ENCODE measurements around the gene COA8.
A peak's percentile ranks its signal among the peaks of the same experiment; 100 is the strongest.
"Not testable (repeated sequence)": the region's sequence is repeated elsewhere in the genome, so short reads cannot be mapped to it uniquely, and the experiment has no call there.

The COA8 gene

GRCh38 chr14:103581206-103581605, 18.4 kb downstream of the COA8 start:
- no peak for DNase-seq

GRCh38 chr14:103581954-103582703, 19.4 kb downstream of the COA8 start:
- no peak for DNase-seq

- no peak for DNase-seq
These were observed 21.7 kb downstream of the COA8 start for GRCh38 chr14:103584326-103584915.

- DNase-seq = no peak
These were observed 30.8 kb downstream of the COA8 start for GRCh38 chr14:103593577-103593976.

GRCh38 chr14:103594265-103594664, 31.5 kb downstream of the COA8 start:
- DNase-seq = no peak

GRCh38 chr14:103597623-103598377, 35.0 kb downstream of the COA8 start:
- peak in 1 of 2 experiments; percentile 35 for DNase-seq

GRCh38 chr14:103600503-103600902, 37.7 kb downstream of the COA8 start:
- no peak for DNase-seq

- DNase-seq = no peak
These were observed 41.9 kb downstream of the COA8 start for GRCh38 chr14:103604620-103605019.

GRCh38 chr14:103606963-103607668, 44.4 kb downstream of the COA8 start:
- peak; percentile 67 to 72 for DNase-seq

- DNase-seq = no peak
These were observed 45.1 kb downstream of the COA8 start for GRCh38 chr14:103607822-103608221.

GRCh38 chr14:103609081-103609480, 46.3 kb downstream of the COA8 start:
- not testable (repeated sequence) for DNase-seq

GRCh38 chr14:103611215-103611614, 48.5 kb downstream of the COA8 start:
- DNase-seq = no peak

- DNase-seq = peak in 1 of 2 experiments; percentile 27
These were observed 50.8 kb downstream of the COA8 start for GRCh38 chr14:103613517-103613916.

- DNase-seq = no peak
These were observed 54.0 kb downstream of the COA8 start for GRCh38 chr14:103616635-103617300.

GRCh38 chr14:103619057-103619456, 56.3 kb downstream of the COA8 start:
- no peak for DNase-seq

GRCh38 chr14:103621860-103622259, 59.1 kb downstream of the COA8 start:
- DNase-seq = no peak

- no peak for DNase-seq
These were observed 60.5 kb downstream of the COA8 start for GRCh38 chr14:103623308-103623707.

- DNase-seq = no peak
These were observed 61.2 kb downstream of the COA8 start for GRCh38 chr14:103623883-103624482.

- peak; percentile 37 to 42 for DNase-seq
These were observed 62.1 kb downstream of the COA8 start for GRCh38 chr14:103624860-103625259.

- DNase-seq = peak; percentile 36 to 37
These were observed 62.8 kb downstream of the COA8 start for GRCh38 chr14:103625356-103626095.

GRCh38 chr14:103626146-103626850, 63.5 kb downstream of the COA8 start:
- peak in 1 of 2 experiments; percentile 28 for DNase-seq

All from activated T-cell treated with anti-CD3 and anti-CD28 coated beads, Interleukin-2, amount 50 U/mL, for 48 hours (primary cell).